Measurements from ENCODE around the gene MBOAT2. TPM values are rescaled to one million over a fixed set of nuclear protein-coding genes. Genes with fewer than 3 reads are reported as not detected.

The MBOAT2 gene
- total and polyA plus RNA-seq, 5 experiments from 2014 or later: 0.82 to 1.8 (median 1.1) TPM; not detected in 1

DNA sequence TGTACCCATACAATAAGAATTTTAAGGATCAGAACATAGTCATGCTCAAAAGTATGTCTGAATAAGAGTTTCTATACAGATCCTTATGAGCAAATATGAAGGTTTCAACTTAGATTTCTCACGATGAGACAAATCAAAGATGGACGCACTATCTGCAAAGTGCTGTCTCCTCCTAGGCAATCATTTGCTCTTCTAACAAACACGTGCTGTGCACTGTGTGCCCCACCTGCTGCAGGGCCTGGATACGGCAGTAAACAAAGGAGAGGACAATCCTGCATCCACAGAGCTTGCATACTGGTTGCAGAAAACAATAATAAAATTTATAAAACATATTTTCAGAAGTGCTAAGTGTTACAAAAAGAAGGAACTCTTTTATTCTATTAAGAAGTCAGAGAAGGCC lies 126.2 kb downstream of the MBOAT2 start:
- Mint-ChIP-seq H3K36me3 (no peaks in the 10 kb centered on the region), H3K4me1 (no peaks in the 10 kb centered on the region), H3K9me3 (peaks cover 0 to 3% (median 0%) of the 10 kb centered on the region in 9 donors), H3K27me3 (peaks cover 3 to 23% (median 6%) of the 10 kb centered on the region in 5 donors), H3K4me3 (no peak overlapping the region), H3K27ac (no peak overlapping the region)
- DNase-seq (no peak), ATAC-seq (no peak)
- POLR2A ChIA-PET: no interaction called here

DNA sequence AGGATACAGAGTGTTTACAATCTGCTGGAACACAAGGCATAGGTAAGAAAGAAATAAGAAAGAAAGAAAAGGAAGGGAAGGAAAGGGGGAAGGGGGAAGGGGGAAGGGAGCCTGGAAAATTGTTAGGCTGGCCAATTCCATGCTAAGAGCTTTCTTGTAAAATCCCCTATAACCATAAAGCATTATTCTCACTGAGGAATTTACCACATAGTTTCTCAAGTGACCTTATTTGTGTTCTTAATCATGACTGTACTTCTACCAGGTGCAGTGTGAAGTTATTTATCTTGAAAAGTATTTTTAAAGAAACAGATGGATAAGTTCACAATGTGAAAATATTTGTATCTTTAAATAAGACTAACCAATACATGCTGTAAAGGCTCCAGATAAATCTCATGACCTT lies 126.9 kb downstream of the MBOAT2 start:
- ATAC-seq: no peak
- H3K27ac Mint-ChIP-seq: no peak overlapping the region
- peaks cover 3 to 23% (median 6%) of the 10 kb centered on the region in 5 donors for H3K27me3 Mint-ChIP-seq
- POLR2A ChIA-PET: no interaction called here
- no peaks in the 10 kb centered on the region for H3K9me3 Mint-ChIP-seq
- no peak overlapping the region for H3K4me3 Mint-ChIP-seq
- no peaks in the 10 kb centered on the region for H3K4me1 Mint-ChIP-seq
- DNase-seq: no peak
- H3K36me3 Mint-ChIP-seq: no peaks in the 10 kb centered on the region

DNA sequence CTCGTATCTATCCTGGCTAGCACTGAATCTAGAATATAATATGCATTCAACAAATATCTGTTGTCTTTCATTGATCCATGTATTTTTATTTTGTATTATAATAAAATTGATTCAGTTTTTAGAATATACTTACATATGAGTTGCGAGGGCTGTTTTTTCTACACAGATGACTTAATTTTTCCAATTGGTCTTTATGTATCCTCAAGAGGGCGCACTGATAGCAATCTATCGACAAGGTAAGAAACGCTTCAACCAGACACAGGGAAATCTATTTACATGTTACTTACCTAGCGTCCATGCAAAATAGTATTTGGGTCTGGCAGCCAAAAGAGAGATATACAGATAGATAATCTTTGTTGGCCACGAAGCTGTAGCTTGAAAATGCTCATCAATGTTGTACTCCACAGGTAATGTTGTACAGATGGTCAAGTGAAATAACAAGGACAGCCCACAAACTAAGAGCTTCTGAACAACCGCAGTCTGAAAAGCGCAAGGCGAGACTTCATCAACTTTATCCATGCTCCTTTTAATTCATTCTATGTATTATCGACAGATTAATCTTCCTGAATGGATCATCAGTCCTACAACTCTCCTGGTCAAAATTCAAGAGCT lies 130.6 kb downstream of the MBOAT2 start:
- Mint-ChIP-seq H3K27me3 (peaks cover 0 to 5% (median 0%) of the 10 kb centered on the region in 5 donors), H3K36me3 (no peaks in the 10 kb centered on the region), H3K4me3 (no peak overlapping the region), H3K9me3 (no peaks in the 10 kb centered on the region), H3K4me1 (no peaks in the 10 kb centered on the region), H3K27ac (no peak overlapping the region)
- peak in 3 of 10 donors; percentile 9 to 19 (median 14) for DNase-seq
- no peak for ATAC-seq
- POLR2A ChIA-PET: no interaction called here

DNA sequence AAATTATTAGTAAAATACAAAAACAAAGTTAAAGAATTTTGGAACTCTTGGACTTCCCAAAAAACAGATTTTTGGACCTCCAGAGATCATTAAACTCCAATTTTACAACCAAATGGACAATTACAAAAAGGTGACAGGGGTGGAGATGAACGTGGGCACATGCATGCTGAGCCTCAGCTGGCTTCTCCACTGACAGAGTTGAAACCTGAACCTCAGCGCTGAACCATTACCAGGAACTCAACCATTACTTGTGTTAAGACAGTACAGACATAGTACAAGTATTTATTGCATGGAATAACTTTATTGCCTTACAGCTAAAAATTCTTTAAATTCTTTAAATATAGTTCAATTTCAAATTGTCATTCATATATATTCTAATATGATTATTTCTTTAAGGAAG lies 133.0 kb downstream of the MBOAT2 start:
- H3K9me3 Mint-ChIP-seq: no peaks in the 10 kb centered on the region
- no peak for ATAC-seq

DNA sequence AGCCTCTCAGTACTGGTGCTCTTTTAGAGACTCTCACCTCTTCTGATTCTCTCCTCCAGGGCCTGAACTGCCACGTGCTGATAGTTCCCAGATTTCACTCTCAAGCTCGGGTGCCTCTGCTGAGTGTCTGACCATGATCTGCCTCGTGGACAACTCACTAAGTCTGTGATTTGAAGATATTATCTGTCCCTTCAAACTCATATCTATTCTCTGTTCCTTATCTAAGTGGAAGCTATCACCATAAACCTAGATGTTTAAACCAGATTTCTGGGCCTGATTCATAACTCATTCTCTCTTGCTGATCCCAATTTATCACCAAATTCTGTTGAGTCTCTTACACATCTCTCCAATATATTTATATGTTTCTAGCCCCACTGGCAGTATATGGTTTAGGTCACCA lies 136.1 kb downstream of the MBOAT2 start:
- peaks cover 0 to 2% (median 0%) of the 10 kb centered on the region in 5 donors for H3K27me3 Mint-ChIP-seq
- no peak overlapping the region for H3K4me3 Mint-ChIP-seq
- no peaks in the 10 kb centered on the region for H3K9me3 Mint-ChIP-seq
- POLR2A ChIA-PET: no interaction called here
- no peaks in the 10 kb centered on the region for H3K4me1 Mint-ChIP-seq
- no peak overlapping the region for H3K27ac Mint-ChIP-seq
- ATAC-seq: no peak
- DNase-seq: no peak
- no peaks in the 10 kb centered on the region for H3K36me3 Mint-ChIP-seq

More for the DNA sequence above, 133.0 kb downstream of the MBOAT2 start:
- POLR2A ChIA-PET: no interaction called here
- Mint-ChIP-seq H3K4me1 (no peaks in the 10 kb centered on the region), H3K27me3 (peaks cover 0 to 3% (median 0%) of the 10 kb centered on the region in 5 donors), H3K4me3 (no peak overlapping the region), H3K36me3 (no peaks in the 10 kb centered on the region), H3K27ac (no peak overlapping the region)
- no peak for DNase-seq

DNA sequence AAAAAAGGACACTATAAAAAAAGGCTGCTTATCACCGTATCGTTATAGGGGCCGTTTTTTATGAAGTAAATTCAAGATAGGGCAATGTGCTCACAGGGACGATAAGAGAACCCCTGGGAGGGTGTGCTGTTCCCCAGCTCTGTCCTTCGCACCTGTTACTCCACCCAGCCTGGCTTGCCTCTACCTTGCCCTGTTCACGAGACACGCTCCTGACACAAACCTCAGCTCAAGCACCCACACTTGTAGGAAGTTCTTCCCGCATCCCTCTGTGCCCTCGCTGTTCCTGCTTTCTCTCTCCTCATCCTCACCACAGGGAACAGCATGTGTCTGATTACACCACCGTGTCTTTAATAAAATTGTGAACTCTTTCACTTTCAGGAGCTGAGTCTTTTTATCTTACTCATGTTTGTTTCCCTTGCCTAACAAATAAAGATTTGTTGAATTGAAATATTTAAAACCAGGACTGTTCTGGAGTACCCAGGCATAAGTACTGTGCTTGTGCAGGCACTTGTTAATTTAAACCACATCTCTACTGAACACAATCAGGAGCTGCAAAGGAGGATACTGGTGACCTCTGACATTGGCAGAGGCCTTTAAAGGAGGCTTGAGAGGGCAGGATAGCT lies 140.0 kb downstream of the MBOAT2 start:
- no peak for DNase-seq
- peaks cover 0 to 2% (median 0%) of the 10 kb centered on the region in 5 donors for H3K27me3 Mint-ChIP-seq
- POLR2A ChIA-PET: no interaction called here
- no peaks in the 10 kb centered on the region for H3K9me3 Mint-ChIP-seq
- H3K4me1 Mint-ChIP-seq: no peaks in the 10 kb centered on the region
- H3K4me3 Mint-ChIP-seq: no peak overlapping the region
- no peak for ATAC-seq
- no peaks in the 10 kb centered on the region for H3K36me3 Mint-ChIP-seq
- H3K27ac Mint-ChIP-seq: no peak overlapping the region

DNA sequence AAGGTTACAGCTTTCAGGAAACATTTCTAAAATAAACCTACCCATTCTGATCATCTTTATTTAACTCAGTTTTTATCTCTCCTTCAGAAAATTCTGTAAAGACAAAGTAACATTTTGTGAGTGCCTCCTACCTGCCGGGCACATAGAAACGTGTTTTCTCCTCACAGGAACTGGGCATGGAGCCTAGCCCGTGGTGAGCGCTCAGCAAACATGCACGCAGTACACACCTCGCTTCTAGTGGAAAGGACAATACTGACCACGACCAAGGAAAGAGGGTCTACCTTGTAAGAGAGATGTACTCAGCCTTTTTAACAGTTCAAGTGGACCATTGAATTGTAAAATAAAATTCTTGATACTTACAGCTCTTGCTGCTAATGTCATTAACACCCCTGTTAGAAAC lies 141.3 kb downstream of the MBOAT2 start:
- DNase-seq: no peak
- POLR2A ChIA-PET: no interaction called here
- Mint-ChIP-seq H3K4me3 (no peak overlapping the region), H3K27ac (no peak overlapping the region), H3K4me1 (no peaks in the 10 kb centered on the region), H3K27me3 (peaks cover 0 to 2% (median 0%) of the 10 kb centered on the region in 5 donors), H3K9me3 (no peaks in the 10 kb centered on the region), H3K36me3 (no peaks in the 10 kb centered on the region)
- no peak for ATAC-seq

DNA sequence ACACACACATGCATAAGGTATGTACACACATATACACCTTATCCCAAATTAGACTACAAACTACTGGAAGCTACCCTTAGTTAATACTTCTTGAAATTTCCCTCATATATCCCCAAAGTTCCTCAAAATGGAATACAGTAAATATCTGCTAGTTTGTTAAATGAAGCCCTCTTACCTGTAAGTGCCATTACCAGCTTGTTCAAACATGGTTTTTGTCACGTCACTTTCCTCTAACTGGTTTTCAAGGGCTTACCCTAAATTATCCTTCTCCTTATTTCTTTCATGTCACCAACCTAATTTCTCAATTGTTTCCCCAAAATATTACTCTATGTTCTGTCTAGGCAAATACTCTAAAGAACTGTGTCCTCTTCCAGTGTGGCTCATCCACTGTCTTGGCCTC lies 141.7 kb downstream of the MBOAT2 start:
- H3K4me3 Mint-ChIP-seq: no peak overlapping the region
- H3K27ac Mint-ChIP-seq: no peak overlapping the region
- H3K4me1 Mint-ChIP-seq: no peaks in the 10 kb centered on the region
- H3K36me3 Mint-ChIP-seq: no peaks in the 10 kb centered on the region
- peaks cover 0 to 2% (median 0%) of the 10 kb centered on the region in 5 donors for H3K27me3 Mint-ChIP-seq
- no peaks in the 10 kb centered on the region for H3K9me3 Mint-ChIP-seq
- DNase-seq (no peak), ATAC-seq (no peak)
- POLR2A ChIA-PET: no interaction called here

DNA sequence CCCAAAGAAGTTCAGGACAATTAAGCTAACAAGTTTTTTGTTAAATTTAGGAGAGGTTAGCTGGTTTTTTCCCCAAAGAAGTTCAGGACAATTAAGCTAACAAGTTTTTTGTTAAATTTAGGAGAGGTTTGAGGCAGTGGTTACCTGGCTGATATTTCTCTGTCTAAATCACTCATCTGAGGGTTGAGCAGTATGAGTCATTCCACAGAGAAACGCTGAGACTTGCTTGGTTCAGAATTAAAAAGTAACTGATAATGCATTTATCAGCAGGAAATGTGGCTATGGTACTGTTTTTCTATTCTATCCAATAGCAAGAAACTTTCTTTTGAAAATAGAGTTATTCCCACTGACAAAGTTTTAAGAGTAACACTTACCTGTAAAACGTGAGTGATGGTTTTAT lies 143.2 kb downstream of the MBOAT2 start:
- H3K36me3 Mint-ChIP-seq: no peaks in the 10 kb centered on the region
- no peaks in the 10 kb centered on the region for H3K4me1 Mint-ChIP-seq
- no peaks in the 10 kb centered on the region for H3K9me3 Mint-ChIP-seq
- POLR2A ChIA-PET: no interaction called here
- ATAC-seq (no peak), DNase-seq (no peak)
- H3K4me3 Mint-ChIP-seq: no peak overlapping the region
- no peak overlapping the region for H3K27ac Mint-ChIP-seq
- H3K27me3 Mint-ChIP-seq: peaks cover 0 to 2% (median 0%) of the 10 kb centered on the region in 5 donors

DNA sequence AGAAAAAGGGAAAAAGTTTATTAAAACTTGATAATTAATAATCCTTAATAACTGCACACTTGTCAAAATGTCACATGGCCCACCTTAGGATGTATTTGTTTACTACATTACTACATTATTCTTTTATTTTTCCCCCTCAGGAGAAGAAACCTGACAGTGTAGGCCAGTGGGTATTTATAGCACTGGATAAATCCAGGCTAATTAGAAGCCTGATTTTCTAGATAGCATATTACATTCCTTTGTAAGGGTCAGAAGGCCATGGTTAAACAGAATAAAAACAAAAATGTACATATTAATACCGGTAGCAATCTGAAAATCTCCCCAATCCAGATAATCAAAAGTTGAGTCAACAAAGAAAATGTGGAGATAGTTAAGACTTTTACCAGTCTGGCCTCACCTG lies 144.6 kb downstream of the MBOAT2 start:
- no peaks in the 10 kb centered on the region for H3K9me3 Mint-ChIP-seq
- no peaks in the 10 kb centered on the region for H3K4me1 Mint-ChIP-seq
- H3K36me3 Mint-ChIP-seq: no peaks in the 10 kb centered on the region
- peaks cover 0 to 2% (median 2%) of the 10 kb centered on the region in 5 donors for H3K27me3 Mint-ChIP-seq
- POLR2A ChIA-PET: interaction anchor here (0.7 kb wide), 2 partner anchors 103 to 150 kb away, joined by 3 to 4 read pairs; no protein-coding TSS in a partner anchor
- H3K27ac Mint-ChIP-seq: no peak overlapping the region
- DNase-seq (no peak), ATAC-seq (no peak)
- no peak overlapping the region for H3K4me3 Mint-ChIP-seq

DNA sequence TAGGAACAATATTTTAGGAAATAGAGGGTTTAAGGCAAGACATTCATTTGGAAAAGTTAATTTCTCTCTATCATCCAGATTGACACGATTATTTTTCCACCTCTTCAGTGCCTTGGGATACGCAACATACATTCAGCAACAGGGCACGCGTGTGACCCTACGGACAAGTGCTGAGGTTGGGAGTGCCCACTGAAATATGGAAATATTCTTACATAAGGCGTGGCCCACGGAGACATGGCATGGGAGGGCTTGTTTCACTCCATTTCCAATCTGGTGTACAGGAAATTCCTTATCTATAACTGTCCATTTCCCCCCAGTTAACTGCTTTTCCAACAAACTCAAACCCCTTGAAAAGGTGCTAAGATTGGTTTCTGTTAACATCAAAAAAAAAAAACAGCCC lies 145.2 kb downstream of the MBOAT2 start:
- Mint-ChIP-seq H3K4me1 (no peaks in the 10 kb centered on the region), H3K27me3 (peaks cover 0 to 2% (median 2%) of the 10 kb centered on the region in 5 donors), H3K4me3 (no peak overlapping the region), H3K9me3 (no peaks in the 10 kb centered on the region), H3K27ac (no peak overlapping the region), H3K36me3 (no peaks in the 10 kb centered on the region)
- POLR2A ChIA-PET: interaction anchor here (0.7 kb wide), 2 partner anchors 103 to 151 kb away, joined by 3 to 4 read pairs; no protein-coding TSS in a partner anchor
- ATAC-seq: no peak
- DNase-seq: no peak

DNA sequence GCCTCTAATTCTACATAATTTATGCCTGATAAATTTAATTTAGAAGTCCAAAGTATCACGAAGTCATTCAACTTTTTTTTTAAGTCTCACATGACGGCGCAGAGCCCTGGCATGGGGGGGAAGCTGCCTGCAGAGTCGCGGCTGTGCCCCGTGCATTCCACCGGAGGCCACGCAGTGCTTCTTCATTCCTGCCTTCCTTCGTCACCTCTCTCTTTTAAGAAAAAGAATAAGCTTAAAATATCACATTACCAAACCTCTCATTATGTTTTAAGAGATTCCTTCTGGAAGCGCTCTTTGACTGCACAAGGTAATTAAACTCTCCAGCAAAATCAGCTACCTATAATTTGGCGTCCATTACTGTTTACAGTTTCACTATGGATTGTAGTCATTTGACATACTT lies 145.8 kb downstream of the MBOAT2 start:
- Mint-ChIP-seq H3K9me3 (no peaks in the 10 kb centered on the region), H3K4me3 (no peak overlapping the region), H3K36me3 (no peaks in the 10 kb centered on the region), H3K4me1 (no peaks in the 10 kb centered on the region), H3K27me3 (peaks cover 0 to 2% (median 2%) of the 10 kb centered on the region in 5 donors), H3K27ac (no peak overlapping the region)
- POLR2A ChIA-PET: no interaction called here
- no peak for DNase-seq
- no peak for ATAC-seq

DNA sequence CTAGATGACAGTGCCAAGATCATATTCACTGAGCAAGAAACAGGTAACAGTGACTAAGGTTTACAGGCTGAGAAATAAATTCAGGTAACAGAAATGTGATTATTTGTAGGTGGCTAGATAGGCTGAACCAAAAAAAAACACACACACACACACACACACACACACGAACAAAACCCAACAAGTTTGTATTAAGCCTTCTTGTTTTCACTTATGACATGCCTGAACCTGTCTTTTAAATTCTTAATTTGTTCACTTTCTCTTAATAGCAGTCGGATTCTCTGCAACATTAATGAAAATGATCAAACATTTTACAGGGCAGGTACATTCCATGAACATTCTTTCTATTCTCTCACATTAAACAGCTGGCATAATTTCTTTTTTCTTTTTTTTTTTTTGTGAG lies 147.3 kb downstream of the MBOAT2 start:
- no peak for ATAC-seq
- no peak overlapping the region for H3K27ac Mint-ChIP-seq
- H3K4me1 Mint-ChIP-seq: no peaks in the 10 kb centered on the region
- no peaks in the 10 kb centered on the region for H3K36me3 Mint-ChIP-seq
- peaks cover 0 to 3% (median 2%) of the 10 kb centered on the region in 5 donors for H3K27me3 Mint-ChIP-seq
- no peaks in the 10 kb centered on the region for H3K9me3 Mint-ChIP-seq
- no peak for DNase-seq
- POLR2A ChIA-PET: no interaction called here
- H3K4me3 Mint-ChIP-seq: no peak overlapping the region

DNA sequence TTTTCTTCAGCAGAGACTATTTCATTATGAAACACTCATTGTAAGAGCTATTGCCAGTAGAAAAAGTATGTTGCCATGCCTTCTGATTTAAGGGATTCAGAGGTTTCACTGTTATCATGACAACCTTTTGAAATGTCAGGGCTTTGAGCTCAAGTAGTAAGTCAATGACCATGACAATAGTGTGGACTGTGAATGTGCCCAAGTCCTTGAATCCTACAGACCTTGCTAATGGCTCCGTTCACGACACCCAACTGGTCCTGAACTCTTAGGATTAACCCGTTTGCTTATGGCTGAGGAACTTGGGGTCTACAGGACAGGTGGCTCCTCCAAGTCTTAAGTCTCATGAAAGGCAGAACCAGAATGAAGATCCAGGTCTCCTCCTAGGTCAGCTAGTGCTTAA lies 148.5 kb downstream of the MBOAT2 start:
- Mint-ChIP-seq H3K27me3 (peaks cover 0 to 6% (median 3%) of the 10 kb centered on the region in 5 donors), H3K36me3 (no peaks in the 10 kb centered on the region), H3K4me3 (no peak overlapping the region), H3K27ac (no peak overlapping the region), H3K4me1 (no peaks in the 10 kb centered on the region), H3K9me3 (no peaks in the 10 kb centered on the region)
- POLR2A ChIA-PET: no interaction called here
- ATAC-seq: no peak
- DNase-seq: no peak

Data from naive thymus-derived CD8-positive, alpha-beta T cell (primary cell).